ENCODE measurements around the gene SLC1A1.

- TF ChIP-seq EZH2 (IDR thresholded peaks at IDR 0.05; ENCODE audit: low read depth) (no peak), CTCF (conservative IDR thresholded peaks at IDR 0.05) (no peak)
These were observed 63.7 kb downstream of the SLC1A1 start for GRCh38 chr9:4553951-4554381.
